ENCODE measurements around the gene TAF1B.
"Not testable (repeated sequence)": the region's sequence is repeated elsewhere in the genome, so short reads cannot be mapped to it uniquely, and the experiment has no call there.

Gene TAF1B

GRCh38 chr2:9887513-9887912 is 44.2 kb downstream of the TAF1B start:
- no peak for DNase-seq

GRCh38 chr2:9889812-9890261 is 46.6 kb downstream of the TAF1B start:
- DNase-seq = no peak

- no peak for DNase-seq
Observed at GRCh38 chr2:9892236-9892635, 49.0 kb downstream of the TAF1B start.

- no peak for DNase-seq
Observed at GRCh38 chr2:9895669-9896590, 52.7 kb downstream of the TAF1B start.

- peak; percentile 83 for DNase-seq
Observed at GRCh38 chr2:9897331-9897737, 54.1 kb downstream of the TAF1B start.

GRCh38 chr2:9897846-9898245 is 54.6 kb downstream of the TAF1B start:
- no peak for DNase-seq

GRCh38 chr2:9905413-9905812 is 62.1 kb downstream of the TAF1B start:
- DNase-seq = no peak

- no peak for DNase-seq
Observed at GRCh38 chr2:9907402-9907801, 64.1 kb downstream of the TAF1B start.

GRCh38 chr2:9908639-9909038 is 65.4 kb downstream of the TAF1B start:
- DNase-seq = no peak

- no peak for DNase-seq
Observed at GRCh38 chr2:9909106-9909505, 65.8 kb downstream of the TAF1B start.

- no peak for DNase-seq
Observed at GRCh38 chr2:9910699-9911098, 67.4 kb downstream of the TAF1B start.

GRCh38 chr2:9912468-9912867 is 69.2 kb downstream of the TAF1B start:
- no peak for DNase-seq

- DNase-seq = peak; percentile 88
Observed at GRCh38 chr2:9914384-9915065, 71.3 kb downstream of the TAF1B start.

- DNase-seq = no peak
Observed at GRCh38 chr2:9918275-9918674, 75.0 kb downstream of the TAF1B start.

GRCh38 chr2:9919512-9919911 is 76.2 kb downstream of the TAF1B start:
- DNase-seq = no peak

- DNase-seq = not testable (repeated sequence)
Observed at GRCh38 chr2:9927020-9927419, 83.7 kb downstream of the TAF1B start.

- no peak for DNase-seq
Observed at GRCh38 chr2:9937258-9937657, 94.0 kb downstream of the TAF1B start.

GRCh38 chr2:9937968-9938367 is 94.7 kb downstream of the TAF1B start:
- DNase-seq = no peak

GRCh38 chr2:9939587-9940485 is 96.6 kb downstream of the TAF1B start:
- no peak for DNase-seq

- no peak for DNase-seq
Observed at GRCh38 chr2:9941196-9941995, 98.1 kb downstream of the TAF1B start.

- no peak for DNase-seq
Observed at GRCh38 chr2:9941996-9942390, 98.7 kb downstream of the TAF1B start.

- DNase-seq = no peak
Observed at GRCh38 chr2:9944330-9944758, 101.1 kb downstream of the TAF1B start.
